Loucy (cell line): ENCODE measurements around the gene KDM4C.

Source experiments
- H2AFZ ChIP-seq: fragments of 200-600 bp; sonication (generic); 2 replicates; pipeline ENCODE4 v1.6.0; 2016; ENCODE audit warnings: antibody characterized with exemption, mild to moderate bottlenecking, low read length, moderate library complexity
- H3F3A ChIP-seq: fragments of 200-600 bp; 2 replicates; pipeline ENCODE4 v1.6.0; 2016; ENCODE audit warnings: antibody characterized with exemption, low read depth, mild to moderate bottlenecking
- H3K27me3 ChIP-seq: fragments of 200-600 bp; sonication (generic); 2 replicates; pipeline ENCODE4 v1.6.1; 2014; ENCODE audit warnings: low read length, mild to moderate bottlenecking; ENCODE audit not compliant: insufficient read depth, poor library complexity, severe bottlenecking
- H3K36me3 ChIP-seq: fragments of 200-600 bp; sonication (generic); 2 replicates; pipeline ENCODE4 v1.6.1; 2016; ENCODE audit warnings: low read length; ENCODE audit not compliant: insufficient read depth
- H3K4me1 ChIP-seq: fragments of 200-600 bp; sonication (generic); 2 replicates; pipeline ENCODE4 v1.5.1; 2014; ENCODE audit warnings: low read length, mild to moderate bottlenecking; ENCODE audit not compliant: insufficient read depth, poor library complexity, severe bottlenecking
- H3K4me2 ChIP-seq: fragments of 200-600 bp; sonication (generic); 2 replicates; pipeline ENCODE4 v1.6.0; 2014; ENCODE audit warnings: antibody characterized with exemption, low read length, low read depth, mild to moderate bottlenecking; ENCODE audit not compliant: poor library complexity, severe bottlenecking
- H3K4me3 ChIP-seq: fragments of 200-600 bp; sonication (generic); 2 replicates; pipeline ENCODE4 v1.5.1; 2014; ENCODE audit warnings: low read length, mild to moderate bottlenecking, mixed read lengths; ENCODE audit not compliant: poor library complexity, severe bottlenecking
- H3K79me2 ChIP-seq: fragments of 200-600 bp; sonication (generic); 2 replicates; pipeline ENCODE4 v1.6.1; 2014; ENCODE audit warnings: low read length; ENCODE audit not compliant: insufficient read depth
- H3K9ac ChIP-seq: fragments of 200-600 bp; sonication (generic); 2 replicates; pipeline ENCODE4 v1.6.0; 2014; ENCODE audit warnings: mild to moderate bottlenecking, low read depth, low read length, moderate library complexity; ENCODE audit not compliant: poor library complexity, severe bottlenecking
- H3K9me2 ChIP-seq: fragments of 200-600 bp; sonication (generic); replicated peaks from 2 replicates; pipeline ENCODE4 v1.6.1; 2016; ENCODE audit warnings: low read depth, low read length, mixed read lengths
- H3K9me3 ChIP-seq: fragments of 200-600 bp; sonication (generic); 2 replicates; pipeline ENCODE4 v1.6.1; 2014; ENCODE audit warnings: mild to moderate bottlenecking, antibody characterized with exemption, low read length, low read depth; ENCODE audit not compliant: insufficient read depth
- H4K20me1 ChIP-seq: fragments of 200-600 bp; sonication (generic); 2 replicates; pipeline ENCODE4 v1.6.0; 2014; ENCODE audit warnings: antibody characterized with exemption, low read length, mild to moderate bottlenecking; ENCODE audit not compliant: insufficient read depth, poor library complexity, severe bottlenecking
- CTCF ChIP-seq: fragments of 200-600 bp; sonication (generic); conservative IDR thresholded peaks from 2 replicates; pipeline ENCODE4 v1.5.1; 2014; ENCODE audit warnings: mild to moderate bottlenecking, antibody characterized with exemption, low read length
- EZH2phosphoT487 ChIP-seq: fragments of 200-600 bp; IDR thresholded peaks from 2 replicates; pipeline ENCODE4 v1.6.1; 2018; ENCODE audit warnings: antibody characterized with exemption, mild to moderate bottlenecking, moderate library complexity, borderline replicate concordance

Gene KDM4C

GRCh38 chr9:6931913-6932312, 174.1 kb downstream of the KDM4C start:
- no peak overlapping the region for H3K4me2 ChIP-seq

GRCh38 chr9:6936103-6936502, 178.3 kb downstream of the KDM4C start:
- Histone ChIP-seq H2AFZ (no peak overlapping the region), H3K9me3 (no peaks in the 10 kb centered on the region), H3K4me3 (no peak overlapping the region), H3K9ac (no peak overlapping the region), H3K36me3 (peaks cover 5% of the 10 kb centered on the region; the same call in 1 of the 2 replicates), H3K4me2 (no peak overlapping the region), H3K9me2 (no peaks in the 10 kb centered on the region), H3F3A (no peaks in the 10 kb centered on the region), H3K27me3 (no peaks in the 10 kb centered on the region), H3K79me2 (no peaks in the 10 kb centered on the region), H4K20me1 (no peaks in the 10 kb centered on the region), H3K4me1 (no peaks in the 10 kb centered on the region)
- TF ChIP-seq CTCF (no peak), EZH2phosphoT487 (no peak)

More at GRCh38 chr9:6931913-6932312, 174.1 kb downstream of the KDM4C start:
- Histone ChIP-seq H3K79me2 (no peaks in the 10 kb centered on the region), H3K9me2 (no peaks in the 10 kb centered on the region), H3K9me3 (no peaks in the 10 kb centered on the region), H4K20me1 (peaks cover 4% of the 10 kb centered on the region), H3K4me3 (no peak overlapping the region), H3F3A (no peaks in the 10 kb centered on the region), H3K36me3 (no peaks in the 10 kb centered on the region), H3K9ac (no peak overlapping the region), H3K27me3 (no peaks in the 10 kb centered on the region), H3K4me1 (no peaks in the 10 kb centered on the region), H2AFZ (no peak overlapping the region)
- TF ChIP-seq EZH2phosphoT487 (no peak), CTCF (no peak)

- TF ChIP-seq EZH2phosphoT487, result no peak
- no peak for TF ChIP-seq CTCF
- no peaks in the 10 kb centered on the region for H3K9me2 ChIP-seq
- H3K4me1 ChIP-seq, result no peaks in the 10 kb centered on the region
These were observed 179.4 kb downstream of the KDM4C start for GRCh38 chr9:6937209-6937608.

More at GRCh38 chr9:6937209-6937608, 179.4 kb downstream of the KDM4C start:
- H3K9me3 ChIP-seq, result no peaks in the 10 kb centered on the region
- no peak overlapping the region for H3K9ac ChIP-seq
- H3K79me2 ChIP-seq, result no peaks in the 10 kb centered on the region
- H3K36me3 ChIP-seq, result peaks cover 5% of the 10 kb centered on the region; the same call in 1 of the 2 replicates
- H3F3A ChIP-seq, result no peaks in the 10 kb centered on the region
- H2AFZ ChIP-seq, result no peak overlapping the region
- no peak overlapping the region for H3K4me3 ChIP-seq
- H3K27me3 ChIP-seq, result no peaks in the 10 kb centered on the region
- H4K20me1 ChIP-seq, result no peaks in the 10 kb centered on the region
- no peak overlapping the region for H3K4me2 ChIP-seq
